NCI-H187 treated with DMSO at 0.1 percent for 48 hours (cell line): ENCODE measurements around the gene TEKT2.

Experiments
- DNase-seq: peaks from one replicate; lab custom pipeline; 2025; lab: John Stamatoyannopoulos, UW

Gene TEKT2

DNA sequence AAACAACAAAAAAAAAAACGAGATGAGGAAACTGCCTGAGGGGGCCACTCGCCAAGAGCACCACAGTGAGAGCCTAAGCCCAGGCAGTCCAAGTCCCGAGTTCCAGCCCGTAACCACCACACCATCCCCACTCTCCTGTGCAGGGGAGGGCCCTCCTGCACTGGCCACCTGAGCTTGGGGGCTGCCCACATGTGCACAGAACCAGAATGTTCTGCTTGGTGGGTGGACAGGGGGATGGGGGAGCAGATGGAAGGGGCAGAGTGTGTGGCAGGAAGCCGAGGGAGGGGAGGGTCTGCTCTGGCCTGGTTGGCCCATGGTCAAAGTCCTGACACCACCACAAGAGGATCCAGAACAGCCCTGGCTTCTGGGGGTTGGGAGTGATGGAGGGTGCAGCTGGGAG is 22.4 kb downstream of the TEKT2 start:
- no peak for DNase-seq

DNA sequence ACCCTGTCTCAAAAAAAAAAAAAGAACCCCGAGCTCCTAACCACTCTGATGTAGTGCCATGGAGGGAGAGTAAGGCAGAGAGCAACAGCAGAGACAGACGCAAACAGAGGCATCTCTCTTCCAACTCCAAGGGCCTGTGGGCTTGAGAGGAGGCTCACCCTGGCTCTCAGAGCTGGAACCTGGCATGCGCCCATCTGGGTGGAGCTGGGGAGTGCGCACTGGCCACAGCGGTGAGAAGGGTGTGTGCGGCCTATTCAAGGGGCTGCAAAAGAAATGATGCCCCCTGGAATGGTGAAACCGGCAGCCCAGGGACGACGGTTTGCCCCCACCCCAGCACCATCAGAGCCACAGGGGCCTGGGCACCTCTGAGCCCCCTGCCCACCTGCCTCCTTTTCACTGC is 23.5 kb downstream of the TEKT2 start:
- DNase-seq, result no peak

DNA sequence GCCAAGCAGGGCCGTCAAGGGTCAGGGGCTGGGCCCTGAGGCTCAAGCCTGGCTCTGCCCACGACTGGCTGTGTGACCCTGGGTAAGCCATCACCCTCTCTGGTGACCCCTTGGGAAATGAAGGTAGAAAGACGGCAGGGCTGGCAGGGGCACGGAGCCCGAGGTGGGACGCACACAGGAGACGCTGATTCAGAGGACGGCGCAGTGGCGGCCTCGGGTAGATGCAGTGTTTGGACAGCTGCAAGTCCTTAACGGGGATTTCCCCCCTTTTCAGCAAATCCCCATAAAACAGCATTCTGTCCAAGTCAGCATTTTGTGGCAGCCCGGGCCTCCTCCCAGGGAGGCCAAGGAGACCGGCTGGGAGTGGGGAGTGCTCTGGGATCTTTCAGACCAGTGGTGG is 24.4 kb downstream of the TEKT2 start:
- DNase-seq, result no peak

DNA sequence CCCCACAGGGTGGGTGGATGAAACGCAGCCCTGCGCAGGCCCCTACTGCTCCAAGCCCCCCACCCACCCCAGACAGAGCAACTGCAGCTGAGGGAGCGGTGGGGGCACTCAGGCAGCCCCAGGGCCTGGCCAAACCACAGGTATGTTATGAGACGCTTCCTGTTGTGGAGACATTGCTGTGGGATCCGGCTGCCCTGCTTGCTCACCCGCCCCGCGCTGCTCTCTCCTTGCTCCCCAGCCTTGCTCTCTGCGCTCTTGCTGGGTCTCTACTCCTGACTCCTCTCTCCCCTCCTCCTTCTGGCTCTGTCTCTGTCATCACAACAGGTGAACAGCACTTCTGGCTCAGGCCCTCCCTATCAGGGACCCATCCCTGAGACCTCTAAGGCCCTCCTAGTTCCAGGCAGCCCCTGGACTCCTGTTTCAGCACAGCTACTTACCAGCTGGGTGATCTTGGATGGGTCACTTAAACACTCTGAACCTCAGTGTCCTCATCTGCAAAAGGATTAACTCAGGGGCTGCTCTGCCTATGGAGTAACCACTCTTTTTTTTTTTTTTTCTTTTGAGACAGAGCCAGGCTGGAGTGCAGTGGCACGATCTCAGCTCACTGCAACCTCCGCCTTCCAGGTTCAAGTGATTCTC is 25.3 kb downstream of the TEKT2 start:
- no peak for DNase-seq

DNA sequence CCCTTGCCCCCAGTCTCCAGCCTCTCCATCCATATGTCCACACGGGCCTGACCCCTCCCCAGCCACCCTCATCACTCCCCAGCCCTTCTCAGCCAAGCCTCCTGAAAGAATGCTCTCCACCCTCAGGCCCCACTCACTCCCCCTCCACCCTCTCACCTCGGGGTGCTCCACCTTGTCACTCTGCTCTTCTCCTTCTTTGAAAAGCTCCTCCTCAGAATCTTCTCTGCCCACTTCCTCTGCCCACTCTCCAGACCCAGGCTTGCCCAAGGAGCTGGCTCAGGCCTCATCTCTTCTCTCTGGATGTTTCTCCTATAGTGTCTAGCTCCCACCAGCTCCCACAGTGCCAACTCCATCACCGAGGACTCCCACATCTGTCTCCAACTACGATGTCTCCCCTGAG is 27.3 kb downstream of the TEKT2 start:
- DNase-seq, result no peak

- DNase-seq, result no peak
Observed at GRCh38 chr1:36112823-36113222, 28.9 kb downstream of the TEKT2 start.

GRCh38 chr1:36114371-36114770 is 30.5 kb downstream of the TEKT2 start:
- no peak for DNase-seq

- DNase-seq, result no peak
Observed at GRCh38 chr1:36115200-36115669, 31.3 kb downstream of the TEKT2 start.

DNA sequence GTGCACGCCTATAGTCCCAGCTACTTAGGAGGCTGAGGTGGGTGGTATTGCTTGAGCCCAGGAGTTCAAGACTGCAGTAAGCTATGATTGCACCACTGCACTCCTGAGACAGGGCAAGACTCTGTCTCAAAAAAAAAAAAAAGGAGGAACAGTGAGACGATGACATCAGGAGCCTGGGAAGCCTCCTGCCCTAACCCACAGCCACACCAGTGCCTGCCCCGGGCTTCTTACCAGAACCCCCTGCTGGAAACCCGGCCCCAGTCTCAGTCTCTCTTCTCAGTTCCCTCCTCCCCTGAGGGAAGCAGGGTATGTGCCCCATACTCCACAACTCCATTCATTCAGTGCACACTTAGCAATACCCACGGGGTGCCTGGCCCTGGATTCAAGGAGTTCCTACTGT is 32.0 kb downstream of the TEKT2 start:
- DNase-seq, result no peak

GRCh38 chr1:36116901-36117300 is 33.0 kb downstream of the TEKT2 start:
- DNase-seq, result no peak

DNA sequence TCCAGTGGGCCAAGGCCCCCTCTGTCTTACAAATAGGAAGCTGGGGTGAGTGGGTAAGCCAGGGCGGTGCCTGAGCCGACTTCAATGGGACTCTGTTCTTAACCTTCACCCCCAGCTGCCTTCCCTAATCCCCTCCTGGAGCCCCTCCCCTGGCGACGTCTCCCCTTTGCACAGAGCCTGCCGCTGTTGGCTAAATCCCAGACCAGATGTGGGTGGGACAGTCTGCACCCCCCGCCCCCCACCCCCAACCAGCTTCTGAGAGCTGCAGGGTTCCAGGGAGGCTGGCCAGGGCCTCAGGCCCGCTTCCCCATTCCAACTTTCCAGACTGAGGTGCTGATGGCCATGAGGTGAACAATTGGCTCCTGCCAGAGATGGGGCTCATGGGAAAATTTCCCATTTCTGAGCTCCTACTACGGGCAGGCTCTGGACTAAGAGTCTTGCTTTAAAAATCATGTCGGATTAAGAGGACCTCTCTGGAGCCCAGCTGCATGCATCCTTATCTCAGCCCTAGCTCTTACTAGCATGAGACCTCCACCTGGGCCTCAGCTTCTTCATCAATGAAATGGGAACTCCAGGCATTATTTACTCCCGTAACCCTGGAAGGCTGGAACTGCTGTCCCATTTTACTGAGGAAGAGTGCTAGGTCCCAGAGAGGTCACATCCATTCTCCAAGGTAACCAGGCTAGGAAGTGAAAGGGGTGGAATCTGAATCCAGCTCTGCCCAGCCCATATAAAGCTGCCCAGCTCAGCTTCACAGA is 34.7 kb downstream of the TEKT2 start:
- DNase-seq, result no peak

DNA sequence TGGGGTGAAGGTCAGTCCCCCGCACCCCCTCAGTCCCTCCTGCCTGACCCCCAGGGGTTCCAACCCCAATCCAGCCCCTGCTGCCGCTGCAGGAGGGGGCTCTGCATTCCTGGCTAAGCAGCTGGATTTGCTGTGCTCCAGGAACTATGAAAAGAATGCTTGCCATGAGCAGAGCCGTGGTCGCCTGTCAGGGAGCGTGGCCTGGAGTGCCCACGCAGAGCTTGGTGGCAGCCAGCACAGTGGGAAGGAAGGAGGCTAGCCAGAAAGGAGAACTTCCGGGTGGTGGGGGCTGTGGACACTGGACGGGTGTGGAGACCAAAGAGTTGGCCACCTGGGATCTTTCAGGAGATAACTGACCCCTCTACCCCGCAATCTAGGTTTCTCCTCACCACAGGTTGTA is 35.6 kb downstream of the TEKT2 start:
- DNase-seq, result no peak

- DNase-seq, result no peak
Observed at GRCh38 chr1:36122062-36123030, 38.5 kb downstream of the TEKT2 start.

- no peak for DNase-seq
Observed at GRCh38 chr1:36123356-36123755, 39.5 kb downstream of the TEKT2 start.

- DNase-seq, result no peak
Observed at GRCh38 chr1:36124404-36125128, 40.7 kb downstream of the TEKT2 start.

DNA sequence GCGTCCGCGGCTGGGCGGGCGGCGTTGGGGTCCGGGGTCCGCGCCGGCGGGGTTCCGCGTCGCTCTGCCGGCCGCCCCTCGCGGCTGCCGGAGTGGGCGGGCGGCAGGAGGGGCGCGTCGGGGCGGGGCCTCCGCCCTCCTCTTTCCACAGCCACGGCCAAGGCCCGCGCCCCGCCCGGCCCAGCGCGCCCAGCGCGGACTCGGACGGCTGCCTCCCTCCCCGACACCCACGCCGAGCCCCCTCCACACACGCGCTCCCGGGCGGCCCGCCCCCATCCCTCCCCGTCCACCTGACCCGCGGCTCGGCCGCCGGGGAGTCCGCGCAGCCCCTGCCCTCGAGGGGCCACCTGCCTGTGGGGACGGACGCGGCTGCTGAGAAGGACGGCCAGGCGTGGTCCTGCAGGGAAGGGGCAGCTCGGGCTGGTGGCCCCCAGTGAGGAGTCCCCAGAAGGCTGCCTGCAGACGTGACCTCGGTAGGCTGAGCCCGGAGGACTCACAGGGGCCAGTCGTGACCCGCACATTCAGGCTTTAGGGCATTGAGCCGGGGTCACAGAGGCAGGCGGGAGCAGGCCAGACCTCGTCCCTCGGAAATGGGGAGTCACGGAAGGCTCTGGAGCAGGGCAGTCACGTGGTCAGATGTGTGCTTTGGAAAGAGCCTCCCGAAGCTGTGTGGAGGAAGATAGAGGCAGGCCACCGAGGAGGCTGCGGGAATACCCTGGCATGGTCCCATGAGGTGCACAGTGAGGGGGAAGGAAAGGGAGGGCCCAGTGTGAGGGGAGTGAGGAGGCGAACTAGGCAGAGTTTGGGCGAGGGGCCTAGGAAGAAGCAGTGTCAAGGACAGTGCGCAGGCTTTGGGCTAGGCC is 41.5 kb downstream of the TEKT2 start, which contains the start of gene COL8A2:
TSS of gene COL8A2 (minus strand) at position 94 of the 863 bp plus-strand sequence. CDS start 24,980 bp downstream, outside the sequence.
- no peak for DNase-seq

DNA sequence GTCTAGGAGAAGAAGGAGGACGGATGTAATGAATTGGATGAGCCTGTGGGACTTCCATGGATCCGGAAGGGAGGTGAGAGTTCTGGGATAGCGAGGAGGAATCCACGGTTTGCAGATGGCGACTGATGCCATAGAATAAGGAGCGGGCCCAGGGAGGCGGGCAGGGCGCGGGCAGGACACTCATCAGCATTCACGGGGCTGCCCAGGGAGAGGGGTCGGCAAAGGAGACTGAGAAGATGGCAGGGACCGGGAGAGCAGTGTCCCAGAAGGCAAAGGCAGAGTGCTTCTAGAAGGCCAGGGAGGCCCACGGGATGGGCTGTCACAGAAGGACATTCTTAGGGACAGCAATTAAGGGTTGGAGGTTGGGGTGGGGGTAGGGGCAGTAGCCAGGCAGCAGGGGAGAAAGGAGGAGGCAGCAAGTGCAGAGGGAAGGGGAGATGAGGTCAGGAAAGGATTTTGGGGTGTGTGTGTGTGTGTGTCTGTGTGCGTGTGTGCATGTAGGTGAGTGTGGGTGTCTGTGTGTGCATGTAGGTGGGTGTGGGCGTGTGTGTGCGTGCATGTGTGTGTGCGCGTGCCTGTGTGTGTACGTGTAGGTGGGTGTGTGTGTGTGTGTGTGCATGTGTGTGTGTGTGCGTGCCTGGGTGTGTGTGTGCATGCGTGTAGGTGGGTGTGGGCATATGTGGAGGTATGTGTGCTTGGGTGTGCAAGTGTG is 42.3 kb downstream of the TEKT2 start:
- DNase-seq, result no peak

GRCh38 chr1:36126797-36127500 is 43.1 kb downstream of the TEKT2 start:
- DNase-seq, result no peak

DNA sequence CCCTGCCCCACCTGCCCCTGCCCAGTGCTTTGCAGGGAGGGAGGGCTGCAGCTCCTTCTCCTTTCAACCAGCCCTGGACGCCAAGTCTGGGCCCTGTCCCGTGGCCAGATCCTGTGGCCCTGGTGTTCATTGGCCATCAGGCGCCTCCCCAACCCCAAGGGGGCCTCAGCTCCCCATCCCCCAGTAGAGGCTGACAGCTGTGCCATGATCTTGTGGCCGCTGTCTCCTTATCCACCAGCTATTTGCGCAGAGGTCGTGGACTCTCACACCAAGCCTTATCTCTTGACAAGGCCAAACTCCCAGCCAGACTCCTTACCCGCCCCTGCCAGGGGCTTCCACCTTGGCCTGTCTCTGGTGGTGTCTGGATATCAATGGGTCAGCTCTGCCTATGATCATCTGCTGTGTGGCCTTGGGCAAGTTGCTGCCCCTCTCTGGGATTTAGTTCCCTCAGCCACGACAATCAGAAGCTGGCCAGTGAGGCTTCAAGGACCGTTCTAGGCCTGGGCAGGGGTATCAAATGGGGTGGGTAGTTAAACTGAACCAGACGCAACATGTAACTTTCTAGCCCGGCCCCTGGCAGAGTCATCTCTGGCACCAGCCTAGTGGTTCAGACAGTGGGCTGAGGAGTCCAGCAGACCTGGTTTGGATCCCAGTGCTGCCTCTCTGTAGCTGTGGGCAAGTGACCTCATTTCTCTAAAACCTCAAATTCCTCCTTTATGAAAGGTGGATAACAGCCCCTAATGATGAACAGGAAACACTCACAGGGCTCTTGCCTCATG is 44.4 kb downstream of the TEKT2 start:
- DNase-seq, result no peak
